ENCODE results near the gene ZEB2. TPM values are rescaled to one million over a fixed set of nuclear protein-coding genes. Genes with fewer than 3 reads are reported as not detected.

ZEB2 gene
- total RNA-seq, 1 experiment from 2014 or later = 1.1 TPM

- BruUV-seq (replicated peaks) = no TSS peak
- H3K9me3 ChIP-seq (ENCODE audit: control insufficient read depth, insufficient read depth, low read depth, low read length) = no peaks in the 10 kb centered on the region
- H3K4me1 ChIP-seq (ENCODE audit: control insufficient read depth, insufficient read depth, low read length) = no peaks in the 10 kb centered on the region
- ChIA-PET CTCF (no interaction called here), POLR2A (no interaction called here)
- intact Hi-C loops (cut with micrococcal nuclease; ENCODE audit: unreplicated experiment) (no loop called here), in situ Hi-C loops (cut with HindIII; ENCODE audit: low pct_unique_long_range_greater_than_20kb, low sequenced_read_pairs) (no loop called here)
- DNase-seq (ENCODE audit: low read depth, low spot score) (no peak), ATAC-seq (no peak)
- TF ChIP-seq POLR2AphosphoS5 (IDR thresholded peaks at IDR 0.05; ENCODE audit: low read depth, low read length) = no peak
- no peak for TF ChIP-seq SIN3A (IDR thresholded peaks at IDR 0.05; ENCODE audit: borderline replicate concordance, insufficient read depth, low read depth, low read length)
- TF ChIP-seq CTCF (IDR thresholded peaks at IDR 0.05) = no peak
- TF ChIP-seq REST (IDR thresholded peaks at IDR 0.05; ENCODE audit: insufficient read depth in 1 of 2, low read depth in 2 of 2, low read length in 1 of 2) = no peak
- no peak for TF ChIP-seq TCF7L2 (IDR thresholded peaks at IDR 0.05; ENCODE audit: low read depth, low read length)
- no peak overlapping the region for H3K27ac ChIP-seq (ENCODE audit: low read length)
- no peaks in the 10 kb centered on the region for H3K36me3 ChIP-seq (ENCODE audit: control insufficient read depth, insufficient read depth, low read length)
- peaks cover 2% of the 10 kb centered on the region; the same call in 1 of the 2 replicates for H3K27me3 ChIP-seq (ENCODE audit: control insufficient read depth, insufficient read depth, low read length)
- H3K4me3 ChIP-seq (ENCODE audit: low read depth in 2 of 2, low read length in 2 of 2) = no peak overlapping the region
Measured at GRCh38 chr2:144550084-144550483, 30.2 kb upstream of the ZEB2 start.

GRCh38 chr2:144548532-144549191 lies 28.7 kb upstream of the ZEB2 start:
- ATAC-seq (no peak), DNase-seq (ENCODE audit: low read depth, low spot score) (no peak)
- intact Hi-C loops (cut with micrococcal nuclease; ENCODE audit: unreplicated experiment) (no loop called here), in situ Hi-C loops (cut with HindIII; ENCODE audit: low pct_unique_long_range_greater_than_20kb, low sequenced_read_pairs) (no loop called here)
- ChIA-PET POLR2A (no interaction called here), CTCF (no interaction called here)
- Histone ChIP-seq H3K4me3 (ENCODE audit: low read depth in 2 of 2, low read length in 2 of 2) (no peak overlapping the region), H3K4me1 (ENCODE audit: control insufficient read depth, insufficient read depth, low read length) (no peaks in the 10 kb centered on the region), H3K27me3 (ENCODE audit: control insufficient read depth, insufficient read depth, low read length) (peaks cover 2% of the 10 kb centered on the region; the same call in 1 of the 2 replicates), H3K9me3 (ENCODE audit: control insufficient read depth, insufficient read depth, low read depth, low read length) (no peaks in the 10 kb centered on the region), H3K27ac (ENCODE audit: low read length) (no peak overlapping the region), H3K36me3 (ENCODE audit: control insufficient read depth, insufficient read depth, low read length) (no peaks in the 10 kb centered on the region)
- TF ChIP-seq REST (IDR thresholded peaks at IDR 0.05; ENCODE audit: insufficient read depth in 1 of 2, low read depth in 2 of 2, low read length in 1 of 2) = no peak
- no peak for TF ChIP-seq POLR2AphosphoS5 (IDR thresholded peaks at IDR 0.05; ENCODE audit: low read depth, low read length)
- TF ChIP-seq SIN3A (IDR thresholded peaks at IDR 0.05; ENCODE audit: borderline replicate concordance, insufficient read depth, low read depth, low read length) = no peak
- no peak for TF ChIP-seq TCF7L2 (IDR thresholded peaks at IDR 0.05; ENCODE audit: low read depth, low read length)
- TF ChIP-seq CTCF (IDR thresholded peaks at IDR 0.05) = no peak
- BruUV-seq (replicated peaks) = no TSS peak

Data from Panc1 (cell line).